Smooth muscle cell (in vitro differentiated cells): ENCODE results near the gene HES7. TPM values are rescaled to one million over a fixed set of nuclear protein-coding genes. Genes with fewer than 3 reads are reported as not detected.

Experiments
- DNase-seq: peaks from one replicate; lab custom pipeline; 2025; ENCODE audit not compliant: unreplicated experiment; lab: John Stamatoyannopoulos, UW
- H2AFZ ChIP-seq: fragments of 200-600 bp; sonication (generic); 2 replicates; pipeline ENCODE4 v1.6.0; 2016; ENCODE audit warnings: antibody characterized with exemption, low read depth, mild to moderate bottlenecking
- H3F3A ChIP-seq: fragments of 200-600 bp; sonication (generic); 2 replicates; pipeline ENCODE4 v1.6.0; 2017; ENCODE audit warnings: antibody characterized with exemption, low read depth
- H3K27ac ChIP-seq: fragments of 200-600 bp; sonication (generic); 2 replicates; pipeline ENCODE4 v1.5.1; 2016; ENCODE audit warnings: low read depth, mild to moderate bottlenecking
- H3K27me3 ChIP-seq: fragments of 200-600 bp; sonication (generic); 2 replicates; pipeline ENCODE4 v1.6.1; 2016; ENCODE audit warnings: low read depth, mild to moderate bottlenecking
- H3K36me3 ChIP-seq: fragments of 200-600 bp; sonication (generic); 2 replicates; pipeline ENCODE4 v1.5.1; 2016; ENCODE audit warnings: low read depth
- H3K4me1 ChIP-seq: fragments of 200-600 bp; sonication (generic); 2 replicates; pipeline ENCODE4 v1.5.1; 2016; ENCODE audit warnings: low read depth
- H3K4me2 ChIP-seq: fragments of 200-600 bp; sonication (generic); 2 replicates; pipeline ENCODE4 v1.6.0; 2016; ENCODE audit warnings: mild to moderate bottlenecking
- H3K4me3 ChIP-seq: fragments of 200-600 bp; sonication (generic); 2 replicates; pipeline ENCODE4 v1.5.1; 2016; ENCODE audit warnings: mild to moderate bottlenecking
- H3K79me2 ChIP-seq: fragments of 200-600 bp; sonication (generic); 2 replicates; pipeline ENCODE4 v1.6.0; 2016; ENCODE audit warnings: low read depth, mild to moderate bottlenecking
- H3K9ac ChIP-seq: fragments of 200-600 bp; sonication (generic); 2 replicates; pipeline ENCODE4 v1.6.0; 2016; ENCODE audit warnings: low read depth
- H3K9me3 ChIP-seq: fragments of 200-600 bp; sonication (generic); replicated peaks from 2 replicates; pipeline ENCODE4 v1.5.1; 2016; ENCODE audit warnings: low read depth
- H4K20me1 ChIP-seq: fragments of 200-600 bp; sonication (generic); 2 replicates; pipeline ENCODE4 v1.6.0; 2016; ENCODE audit warnings: low read depth
- WGBS: methylation state at CpG from one replicate; pipeline ENCODE4 v1.1.7; 2016; ENCODE audit warnings: low lambda C conversion rate; 5-methylcytosine and 5-hydroxymethylcytosine counted together
- polyA plus RNA-seq: library from polyadenylated mRNA; unstranded; fragments of >200 nt; fragmentation: Nextera tagmentation; extraction: Ambion mirVana; gene quantifications from 2 replicates; pipeline ENCODE4 v1.2.1, GENCODE V29; 2016
- total RNA-seq: library from RNA; depleted of rRNA; stranded (reverse); fragments of >200 nt; gene quantifications from 2 replicates; pipeline ENCODE4 v1.2.3, GENCODE V29; 2014
- TF ChIP-seq, protein P1 (sequence below): fragments of 200-600 bp; sonication (generic); IDR thresholded peaks from 2 replicates; pipeline ENCODE4 v1.5.1; 2017; ENCODE audit warnings: borderline replicate concordance, mild to moderate bottlenecking, antibody characterized with exemption; ENCODE audit not compliant: insufficient read depth, poor library complexity, severe bottlenecking

Gene HES7
- total and polyA plus RNA-seq, 2 experiments from 2014 or later = not detected

GRCh38 chr17:8125154-8125946, 1.4 kb upstream of the HES7 start:
- Histone ChIP-seq H3K27me3 (peaks cover 36% of the 10 kb centered on the region), H4K20me1 (peaks cover 4% of the 10 kb centered on the region), H2AFZ (no peak overlapping the region), H3K9me3 (no peaks in the 10 kb centered on the region), H3F3A (peaks cover 17% of the 10 kb centered on the region), H3K4me3 (peak overlapping the region; percentile 59), H3K4me1 (peaks cover 22% of the 10 kb centered on the region), H3K4me2 (peak overlapping the region; percentile 89), H3K27ac (no peak overlapping the region), H3K9ac (no peak overlapping the region), H3K36me3 (no peaks in the 10 kb centered on the region), H3K79me2 (no peaks in the 10 kb centered on the region)
- WGBS = 2% methylated on average over 40 of the region's 40 CpGs
- peak; percentile 57 for DNase-seq
- TF ChIP-seq, protein P1, sequence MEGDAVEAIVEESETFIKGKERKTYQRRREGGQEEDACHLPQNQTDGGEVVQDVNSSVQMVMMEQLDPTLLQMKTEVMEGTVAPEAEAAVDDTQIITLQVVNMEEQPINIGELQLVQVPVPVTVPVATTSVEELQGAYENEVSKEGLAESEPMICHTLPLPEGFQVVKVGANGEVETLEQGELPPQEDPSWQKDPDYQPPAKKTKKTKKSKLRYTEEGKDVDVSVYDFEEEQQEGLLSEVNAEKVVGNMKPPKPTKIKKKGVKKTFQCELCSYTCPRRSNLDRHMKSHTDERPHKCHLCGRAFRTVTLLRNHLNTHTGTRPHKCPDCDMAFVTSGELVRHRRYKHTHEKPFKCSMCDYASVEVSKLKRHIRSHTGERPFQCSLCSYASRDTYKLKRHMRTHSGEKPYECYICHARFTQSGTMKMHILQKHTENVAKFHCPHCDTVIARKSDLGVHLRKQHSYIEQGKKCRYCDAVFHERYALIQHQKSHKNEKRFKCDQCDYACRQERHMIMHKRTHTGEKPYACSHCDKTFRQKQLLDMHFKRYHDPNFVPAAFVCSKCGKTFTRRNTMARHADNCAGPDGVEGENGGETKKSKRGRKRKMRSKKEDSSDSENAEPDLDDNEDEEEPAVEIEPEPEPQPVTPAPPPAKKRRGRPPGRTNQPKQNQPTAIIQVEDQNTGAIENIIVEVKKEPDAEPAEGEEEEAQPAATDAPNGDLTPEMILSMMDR = no peak

DNA sequence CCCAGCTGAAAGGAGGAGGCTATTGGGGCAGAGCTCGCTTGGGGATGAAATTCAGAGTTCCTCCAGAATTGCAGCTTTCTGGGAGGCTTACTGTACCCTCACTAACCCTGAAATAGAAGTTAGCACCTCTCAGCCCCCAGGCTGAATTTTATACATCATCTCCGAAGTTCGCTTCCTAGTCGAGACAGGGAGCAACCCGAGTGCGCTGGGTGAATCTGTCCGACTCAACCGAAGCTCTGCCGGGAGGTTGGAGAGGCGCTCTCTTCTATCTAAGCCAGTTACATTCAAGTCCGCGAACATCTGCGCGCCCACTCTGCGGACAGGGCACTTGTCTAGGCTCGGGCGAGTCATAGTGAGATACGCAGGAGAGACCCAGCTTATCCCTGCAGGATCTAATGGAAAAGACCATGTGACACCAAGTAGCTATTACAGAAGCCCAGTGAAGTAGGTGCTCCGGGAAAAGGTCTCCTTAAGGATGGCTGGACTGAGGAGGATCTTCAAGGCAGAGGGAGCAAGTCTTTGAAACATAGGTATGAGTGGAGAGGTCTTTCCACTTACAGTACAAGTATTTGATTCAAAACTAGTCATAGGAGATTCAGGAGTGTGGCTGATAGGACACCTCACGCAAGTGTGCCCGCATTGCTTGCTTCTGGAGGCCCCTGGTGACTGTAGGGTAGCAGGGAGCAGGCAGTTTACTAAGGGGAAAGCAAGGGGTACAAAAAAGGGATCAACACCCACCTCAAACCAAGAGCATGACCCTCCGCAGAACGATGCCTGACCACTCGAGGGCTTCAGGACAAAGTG, 646 bp upstream of the HES7 start:
- no peaks in the 10 kb centered on the region for H3K36me3 ChIP-seq
- H3K27ac ChIP-seq = no peak overlapping the region
- WGBS = 4% methylated on average over 24 of the region's 24 CpGs
- H3K4me1 ChIP-seq = peaks cover 22% of the 10 kb centered on the region
- peaks cover 22% of the 10 kb centered on the region for H3F3A ChIP-seq
- H3K4me2 ChIP-seq = peak overlapping the region; percentile 89
- peak overlapping the region; percentile 69 for H2AFZ ChIP-seq
- DNase-seq = no peak
- H3K27me3 ChIP-seq = peaks cover 32% of the 10 kb centered on the region
- peaks cover 9% of the 10 kb centered on the region for H4K20me1 ChIP-seq
- no peak overlapping the region for H3K9ac ChIP-seq
- H3K4me3 ChIP-seq = peak overlapping the region; percentile 59
- TF ChIP-seq, protein P1 = no peak
- H3K9me3 ChIP-seq = no peaks in the 10 kb centered on the region
- H3K79me2 ChIP-seq = no peaks in the 10 kb centered on the region

GRCh38 chr17:8122924-8123694, 797 bp downstream of the HES7 start:
- H3K9me3 ChIP-seq = no peaks in the 10 kb centered on the region
- H3K36me3 ChIP-seq = no peaks in the 10 kb centered on the region
- H4K20me1 ChIP-seq = peaks cover 9% of the 10 kb centered on the region
- no peak overlapping the region for H3K27ac ChIP-seq
- peaks cover 22% of the 10 kb centered on the region for H3F3A ChIP-seq
- no peaks in the 10 kb centered on the region for H3K79me2 ChIP-seq
- WGBS = under 1% methylated on average over 51 of the region's 55 CpGs
- H3K4me1 ChIP-seq = peaks cover 22% of the 10 kb centered on the region
- no peak overlapping the region for H3K9ac ChIP-seq
- H3K4me3 ChIP-seq = peak overlapping the region; percentile 59
- DNase-seq = no peak
- H3K27me3 ChIP-seq = peaks cover 25% of the 10 kb centered on the region
- TF ChIP-seq, protein P1 = no peak
- H3K4me2 ChIP-seq = peak overlapping the region; percentile 89
- peak overlapping the region; percentile 69 for H2AFZ ChIP-seq
